Neuronal stem cell (in vitro differentiated cells): ENCODE results near the gene YPEL1.
"Not testable (repeated sequence)": the region's sequence is repeated elsewhere in the genome, so short reads cannot be mapped to it uniquely, and the experiment has no call there.

Experiments used
- DNase-seq: peaks from one replicate; pipeline ENCODE4 v3.0.0-alpha.2; 2013; ENCODE audit warnings: low spot score
- H2AFZ ChIP-seq: one replicate; pipeline ENCODE4 v1.6.1; 2013; ENCODE audit warnings: mild to moderate bottlenecking, low read length, inconsistent platforms
- H2AK5ac ChIP-seq: 2 replicates; pipeline ENCODE4 v1.6.1; 2013; ENCODE audit warnings: low read depth, mild to moderate bottlenecking, inconsistent platforms, low read length, moderate library complexity, mixed read lengths
- H2BK120ac ChIP-seq: 2 replicates; pipeline ENCODE4 v1.6.1; 2013; ENCODE audit warnings: low read depth, mild to moderate bottlenecking, inconsistent platforms, low read length, moderate library complexity, mixed read lengths
- H2BK12ac ChIP-seq: one replicate; pipeline ENCODE4 v1.6.1; 2013; ENCODE audit warnings: low read length, inconsistent platforms
- H2BK15ac ChIP-seq: 2 replicates; pipeline ENCODE4 v1.6.1; 2013; ENCODE audit warnings: mild to moderate bottlenecking, low read length, inconsistent platforms, mixed read lengths
- H2BK5ac ChIP-seq: one replicate; pipeline ENCODE4 v1.6.1; 2013; ENCODE audit warnings: inconsistent platforms, mild to moderate bottlenecking, low read length, moderate library complexity
- H3K14ac ChIP-seq: one replicate; pipeline ENCODE4 v1.6.1; 2013; ENCODE audit warnings: low read length, inconsistent platforms
- H3K18ac ChIP-seq: 2 replicates; pipeline ENCODE4 v1.6.1; 2013; ENCODE audit warnings: low read length, inconsistent platforms
- H3K23ac ChIP-seq: 2 replicates; pipeline ENCODE4 v1.6.1; 2013; ENCODE audit warnings: low read depth, mild to moderate bottlenecking, mixed read lengths, low read length, inconsistent platforms; ENCODE audit not compliant: poor library complexity
- H3K27ac ChIP-seq: replicated peaks from 3 replicates; pipeline ENCODE4 v1.5.1; 2013; ENCODE audit warnings: low read length, inconsistent platforms
- H3K27me3 ChIP-seq, 3 experiments: 2 replicates each; pipeline ENCODE4 v1.6.1; 2013; ENCODE audit warnings: low read length in 3 of 3, mild to moderate bottlenecking in 2 of 3, inconsistent platforms in 1 of 3, low read depth in 1 of 3, mixed read lengths in 1 of 3, moderate library complexity in 1 of 3; ENCODE audit not compliant: control insufficient read depth in 3 of 3, insufficient read depth in 3 of 3
- H3K36me3 ChIP-seq, 2 donors: replicated peaks in 1 of 2; 2 replicates each; pipeline ENCODE4 v1.6.1; 2013; ENCODE audit warnings: low read length in 2 of 2; ENCODE audit not compliant: control insufficient read depth in 2 of 2, insufficient read depth in 2 of 2
- H3K4ac ChIP-seq: 2 replicates; pipeline ENCODE4 v1.6.1; 2013; ENCODE audit warnings: inconsistent platforms, mild to moderate bottlenecking, low read length, moderate library complexity
- H3K4me1 ChIP-seq, 2 donors: 1 replicate in 1 of 2; 2 replicates in 1 of 2; pipeline ENCODE4 v1.6.1; 2013; ENCODE audit warnings: low read length in 2 of 2, low read depth in 1 of 2; ENCODE audit not compliant: control insufficient read depth in 2 of 2, insufficient read depth in 1 of 2
- H3K4me2 ChIP-seq: one replicate; pipeline ENCODE4 v1.6.1; 2013; ENCODE audit warnings: mild to moderate bottlenecking, low read length, inconsistent platforms; ENCODE audit not compliant: insufficient read depth, poor library complexity, severe bottlenecking
- H3K4me3 ChIP-seq, 2 donors: 2 replicates each; pipeline ENCODE4 v1.5.1; 2013; ENCODE audit warnings: low read length in 2 of 2, mild to moderate bottlenecking in 2 of 2, inconsistent platforms in 1 of 2, moderate library complexity in 1 of 2
- H3K79me1 ChIP-seq: one replicate; pipeline ENCODE4 v1.6.1; 2013; ENCODE audit warnings: low read depth, mild to moderate bottlenecking, inconsistent platforms, low read length, moderate library complexity
- H3K9ac ChIP-seq: one replicate; pipeline ENCODE4 v1.6.1; 2013; ENCODE audit warnings: mild to moderate bottlenecking, low read depth, low read length, inconsistent platforms; ENCODE audit not compliant: poor library complexity
- H3K9me3 ChIP-seq, 2 donors: replicated peaks in 1 of 2; 2 replicates each; pipeline versions ENCODE3 to v1.6.1; 2013; ENCODE audit warnings: low read length in 2 of 2, mild to moderate bottlenecking in 2 of 2, inconsistent platforms in 1 of 2, low read depth in 1 of 2, mixed read lengths in 1 of 2, moderate library complexity in 1 of 2; ENCODE audit not compliant: control insufficient read depth in 2 of 2, insufficient read depth in 1 of 2
- H4K8ac ChIP-seq: one replicate; pipeline ENCODE4 v1.6.1; 2013; ENCODE audit warnings: low read depth, mild to moderate bottlenecking, inconsistent platforms, low read length, moderate library complexity
- H4K91ac ChIP-seq: one replicate; pipeline ENCODE4 v1.6.1; 2013; ENCODE audit warnings: low read length, low read depth, mild to moderate bottlenecking, inconsistent platforms; ENCODE audit not compliant: poor library complexity
- WGBS, 2 donors: extraction: QIAGEN DNeasy Blood & Tissue Kit; methylation state at CpG; one replicate each; pipeline ENCODE4 v1.1.7; 2013; ENCODE audit warnings: missing lambda C conversion rate in 2 of 2, mixed read lengths in 1 of 2; ENCODE audit not compliant: insufficient read length in 2 of 2, insufficient replicate concordance in 1 of 2; ENCODE audit errors: extremely low coverage in 2 of 2; 5-methylcytosine and 5-hydroxymethylcytosine counted together

Gene YPEL1

GRCh38 chr22:21729184-21729583 is 6.4 kb downstream of the YPEL1 start:
- H2BK12ac ChIP-seq, H2AFZ ChIP-seq, H3K9ac ChIP-seq, H3K23ac ChIP-seq, H4K91ac ChIP-seq, H3K4me3 ChIP-seq, H2AK5ac ChIP-seq, H3K27ac ChIP-seq, H2BK5ac ChIP-seq, H3K4ac ChIP-seq, DNase-seq, H3K27me3 ChIP-seq, H3K9me3 ChIP-seq, H2BK15ac ChIP-seq, H4K8ac ChIP-seq, H2BK120ac ChIP-seq, H3K4me2 ChIP-seq, H3K18ac ChIP-seq, H3K14ac ChIP-seq: not testable (repeated sequence)
- Histone ChIP-seq H3K79me1 (peaks cover 13% of the 10 kb centered on the region), H3K4me1 (peaks cover 6 to 11% of the 10 kb centered on the region in 2 donors), H3K36me3 (peaks cover 1 to 54% of the 10 kb centered on the region in 2 donors)
- no CpG with 5 or more reads among the region's 3 CpGs for WGBS, 2 donors

- Histone ChIP-seq H2BK120ac (no peak overlapping the region), H3K14ac (no peak overlapping the region)
- no CpG with 5 or more reads among the region's 12 CpGs for WGBS, 2 donors
Measured at GRCh38 chr22:21728270-21728669, 7.3 kb downstream of the YPEL1 start.

GRCh38 chr22:21727768-21728167 is 7.8 kb downstream of the YPEL1 start:
- H4K8ac ChIP-seq = no peak overlapping the region
- H3K9ac ChIP-seq = peak overlapping the region; percentile 37
- H3K27me3 ChIP-seq = no peaks in the 10 kb centered on the region
- no peak overlapping the region for H3K4me3 ChIP-seq
- H3K23ac ChIP-seq = peak overlapping the region; percentile 89
- H2BK15ac ChIP-seq = no peak overlapping the region
- WGBS, 2 donors = no CpG with 5 or more reads among the region's 10 CpGs
- H3K18ac ChIP-seq = no peak overlapping the region
- H2AK5ac ChIP-seq = no peak overlapping the region
- no peak overlapping the region for H2AFZ ChIP-seq
- peaks cover 13% of the 10 kb centered on the region for H3K79me1 ChIP-seq
- peaks cover 6 to 7% of the 10 kb centered on the region in 2 donors for H3K4me1 ChIP-seq
- no peak for DNase-seq
- H2BK120ac ChIP-seq = no peak overlapping the region
- peaks cover 1 to 52% of the 10 kb centered on the region in 2 donors for H3K36me3 ChIP-seq
- H3K9me3 ChIP-seq = no peaks in the 10 kb centered on the region
- no peak overlapping the region for H3K4me2 ChIP-seq
- no peak overlapping the region for H4K91ac ChIP-seq
- no peak overlapping the region for H3K4ac ChIP-seq
- H3K27ac ChIP-seq = no peak overlapping the region
- H2BK5ac ChIP-seq = no peak overlapping the region
- H2BK12ac ChIP-seq = no peak overlapping the region
- no peak overlapping the region for H3K14ac ChIP-seq

More at GRCh38 chr22:21728270-21728669, 7.3 kb downstream of the YPEL1 start:
- no peak overlapping the region for H3K4me3 ChIP-seq
- H3K79me1 ChIP-seq = peaks cover 13% of the 10 kb centered on the region
- H2BK15ac ChIP-seq = no peak overlapping the region
- no peak overlapping the region for H3K18ac ChIP-seq
- no peak overlapping the region for H2AK5ac ChIP-seq
- H4K8ac ChIP-seq = no peak overlapping the region
- no peak overlapping the region for H3K27ac ChIP-seq
- no peak overlapping the region for H2BK5ac ChIP-seq
- H3K9me3 ChIP-seq = no peaks in the 10 kb centered on the region
- peak overlapping the region; percentile 89 for H3K23ac ChIP-seq
- no peak overlapping the region for H2BK12ac ChIP-seq
- H3K4me1 ChIP-seq = peaks cover 6 to 7% of the 10 kb centered on the region in 2 donors
- H2AFZ ChIP-seq = no peak overlapping the region
- H3K4me2 ChIP-seq = no peak overlapping the region
- H3K4ac ChIP-seq = no peak overlapping the region
- no peak for DNase-seq
- no peak overlapping the region for H4K91ac ChIP-seq
- peaks cover 1 to 52% of the 10 kb centered on the region in 2 donors for H3K36me3 ChIP-seq
- H3K27me3 ChIP-seq = no peaks in the 10 kb centered on the region
- no peak overlapping the region for H3K9ac ChIP-seq

GRCh38 chr22:21727159-21727558 is 8.4 kb downstream of the YPEL1 start:
- Histone ChIP-seq H2BK12ac (no peak overlapping the region), H3K79me1 (peaks cover 13% of the 10 kb centered on the region)
- DNase-seq = no peak

More at GRCh38 chr22:21727159-21727558, 8.4 kb downstream of the YPEL1 start:
- H3K18ac ChIP-seq = no peak overlapping the region
- H3K4me2 ChIP-seq = no peak overlapping the region
- peak overlapping the region; percentile 83 for H3K23ac ChIP-seq
- peak overlapping the region; percentile 87 for H4K8ac ChIP-seq
- H3K4me3 ChIP-seq = no peak overlapping the region
- H3K9me3 ChIP-seq = no peaks in the 10 kb centered on the region
- H2BK5ac ChIP-seq = no peak overlapping the region
- H3K36me3 ChIP-seq = peaks cover 1 to 52% of the 10 kb centered on the region in 2 donors
- no peaks in the 10 kb centered on the region for H3K27me3 ChIP-seq
- no peak overlapping the region for H4K91ac ChIP-seq
- no CpG with 5 or more reads among the region's 4 CpGs for WGBS, 2 donors
- peak overlapping the region; percentile 32 for H3K9ac ChIP-seq
- peaks cover 6 to 7% of the 10 kb centered on the region in 2 donors for H3K4me1 ChIP-seq
- no peak overlapping the region for H2AK5ac ChIP-seq
- no peak overlapping the region for H3K4ac ChIP-seq
- H3K27ac ChIP-seq = no peak overlapping the region
- no peak overlapping the region for H3K14ac ChIP-seq
- H2BK120ac ChIP-seq = no peak overlapping the region
- H2BK15ac ChIP-seq = no peak overlapping the region
- H2AFZ ChIP-seq = no peak overlapping the region
